KMS-11 (cell line): ENCODE data around the gene SLC52A1.

Source experiments
- H2AFZ ChIP-seq: fragments of 200-600 bp; sonication (generic); 2 replicates; pipeline ENCODE4 v1.6.1; 2016; ENCODE audit warnings: antibody characterized with exemption, mixed run types, low read depth
- H3K27ac ChIP-seq: fragments of 200-600 bp; sonication (generic); 2 replicates; pipeline ENCODE4 v1.6.1; 2016; ENCODE audit warnings: mild to moderate bottlenecking, mixed run types
- H3K27me3 ChIP-seq: fragments of 200-600 bp; sonication (generic); 2 replicates; pipeline ENCODE4 v1.6.1; 2017; ENCODE audit warnings: mild to moderate bottlenecking, low read depth, mixed run types, moderate library complexity; ENCODE audit not compliant: insufficient read depth
- H3K36me3 ChIP-seq: fragments of 200-600 bp; sonication (generic); 2 replicates; pipeline ENCODE4 v1.6.1; 2017; ENCODE audit warnings: mild to moderate bottlenecking, mixed run types; ENCODE audit not compliant: insufficient read depth
- H3K4me1 ChIP-seq: fragments of 200-600 bp; sonication (generic); 2 replicates; pipeline ENCODE4 v1.6.1; 2016; ENCODE audit warnings: mild to moderate bottlenecking, low read depth, mixed run types; ENCODE audit not compliant: poor library complexity, severe bottlenecking
- H3K4me2 ChIP-seq: fragments of 200-600 bp; sonication (generic); 2 replicates; pipeline ENCODE4 v1.7.0; 2016; ENCODE audit warnings: mild to moderate bottlenecking, mixed run types
- H3K4me3 ChIP-seq: fragments of 200-600 bp; sonication (generic); IDR thresholded peaks from 2 replicates; pipeline ENCODE4 v1.6.1; 2017; ENCODE audit warnings: low read depth, low read length, mixed read lengths; ENCODE audit not compliant: insufficient read depth
- H3K79me2 ChIP-seq: fragments of 200-600 bp; sonication (generic); 2 replicates; pipeline ENCODE4 v1.6.1; 2016; ENCODE audit warnings: low read depth, mixed run types; ENCODE audit not compliant: insufficient read depth
- H3K9ac ChIP-seq: fragments of 200-600 bp; sonication (generic); 2 replicates; pipeline ENCODE4 v1.6.1; 2016; ENCODE audit warnings: mild to moderate bottlenecking, mixed run types
- H4K20me1 ChIP-seq: fragments of 200-600 bp; sonication (generic); 2 replicates; pipeline ENCODE4 v1.6.1; 2016; ENCODE audit warnings: mild to moderate bottlenecking, mixed run types; ENCODE audit not compliant: insufficient read depth
- TF ChIP-seq, protein P1 (sequence below): fragments of 200-600 bp; sonication (generic); conservative IDR thresholded peaks from 2 replicates; pipeline ENCODE4 v1.6.1; 2017; ENCODE audit warnings: low read depth, mild to moderate bottlenecking, antibody characterized with exemption, low read length, moderate library complexity, mixed read lengths

The SLC52A1 gene

DNA sequence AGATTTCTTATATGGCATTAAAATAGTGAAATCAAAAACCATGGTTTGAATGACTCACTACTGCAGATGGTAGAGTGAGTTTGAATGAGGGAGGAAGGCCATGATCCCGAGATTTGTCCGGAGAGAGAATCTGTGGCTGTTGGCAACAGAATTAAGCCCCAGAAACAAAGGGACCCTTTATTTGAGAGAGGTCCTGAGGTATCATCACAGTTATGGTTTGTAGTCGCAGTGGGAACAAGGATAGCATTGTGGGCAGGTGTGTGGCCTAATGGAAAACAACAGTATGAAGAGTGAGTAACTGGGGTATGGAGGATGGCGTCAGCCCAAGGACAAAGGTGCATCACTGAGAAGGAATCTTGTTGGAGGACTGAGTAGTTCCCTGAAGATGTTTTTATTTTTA, 34.5 kb upstream of the SLC52A1 start:
- Histone ChIP-seq H3K4me1 (no peaks in the 10 kb centered on the region), H3K27ac (no peak overlapping the region)
- TF ChIP-seq, protein P1, sequence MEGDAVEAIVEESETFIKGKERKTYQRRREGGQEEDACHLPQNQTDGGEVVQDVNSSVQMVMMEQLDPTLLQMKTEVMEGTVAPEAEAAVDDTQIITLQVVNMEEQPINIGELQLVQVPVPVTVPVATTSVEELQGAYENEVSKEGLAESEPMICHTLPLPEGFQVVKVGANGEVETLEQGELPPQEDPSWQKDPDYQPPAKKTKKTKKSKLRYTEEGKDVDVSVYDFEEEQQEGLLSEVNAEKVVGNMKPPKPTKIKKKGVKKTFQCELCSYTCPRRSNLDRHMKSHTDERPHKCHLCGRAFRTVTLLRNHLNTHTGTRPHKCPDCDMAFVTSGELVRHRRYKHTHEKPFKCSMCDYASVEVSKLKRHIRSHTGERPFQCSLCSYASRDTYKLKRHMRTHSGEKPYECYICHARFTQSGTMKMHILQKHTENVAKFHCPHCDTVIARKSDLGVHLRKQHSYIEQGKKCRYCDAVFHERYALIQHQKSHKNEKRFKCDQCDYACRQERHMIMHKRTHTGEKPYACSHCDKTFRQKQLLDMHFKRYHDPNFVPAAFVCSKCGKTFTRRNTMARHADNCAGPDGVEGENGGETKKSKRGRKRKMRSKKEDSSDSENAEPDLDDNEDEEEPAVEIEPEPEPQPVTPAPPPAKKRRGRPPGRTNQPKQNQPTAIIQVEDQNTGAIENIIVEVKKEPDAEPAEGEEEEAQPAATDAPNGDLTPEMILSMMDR: no peak

DNA sequence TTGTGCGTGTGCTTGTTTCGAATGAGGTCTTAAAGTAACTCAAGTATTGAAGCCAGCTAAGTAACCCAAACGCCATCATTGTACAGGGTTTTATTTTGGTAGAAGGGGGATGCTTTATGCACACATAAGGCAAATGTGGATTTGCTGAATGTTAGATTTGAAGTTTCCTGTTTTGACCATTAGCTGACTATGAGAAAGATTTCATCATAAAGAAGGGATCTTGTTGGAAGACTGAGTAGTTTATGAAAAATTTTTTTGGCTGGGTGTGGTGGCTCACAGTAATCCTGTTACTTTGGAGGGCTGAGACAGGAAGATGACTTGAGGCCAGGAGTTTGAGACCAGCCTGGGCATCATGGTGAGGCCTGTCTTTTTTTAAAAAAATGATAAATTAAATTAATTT, 33.0 kb upstream of the SLC52A1 start:
- TF ChIP-seq, protein P1: no peak
- Histone ChIP-seq H3K27me3 (no peaks in the 10 kb centered on the region), H3K9ac (no peak overlapping the region), H3K4me2 (no peak overlapping the region), H4K20me1 (no peaks in the 10 kb centered on the region), H3K36me3 (no peaks in the 10 kb centered on the region), H3K4me1 (no peaks in the 10 kb centered on the region), H2AFZ (no peak overlapping the region), H3K79me2 (no peaks in the 10 kb centered on the region), H3K4me3 (no peak overlapping the region), H3K27ac (no peak overlapping the region)

More for the DNA sequence above, 34.5 kb upstream of the SLC52A1 start:
- no peaks in the 10 kb centered on the region for H4K20me1 ChIP-seq
- no peak overlapping the region for H2AFZ ChIP-seq
- no peak overlapping the region for H3K4me3 ChIP-seq
- H3K4me2 ChIP-seq: no peak overlapping the region
- H3K9ac ChIP-seq: no peak overlapping the region
- no peaks in the 10 kb centered on the region for H3K36me3 ChIP-seq
- no peaks in the 10 kb centered on the region for H3K79me2 ChIP-seq
- H3K27me3 ChIP-seq: no peaks in the 10 kb centered on the region

DNA sequence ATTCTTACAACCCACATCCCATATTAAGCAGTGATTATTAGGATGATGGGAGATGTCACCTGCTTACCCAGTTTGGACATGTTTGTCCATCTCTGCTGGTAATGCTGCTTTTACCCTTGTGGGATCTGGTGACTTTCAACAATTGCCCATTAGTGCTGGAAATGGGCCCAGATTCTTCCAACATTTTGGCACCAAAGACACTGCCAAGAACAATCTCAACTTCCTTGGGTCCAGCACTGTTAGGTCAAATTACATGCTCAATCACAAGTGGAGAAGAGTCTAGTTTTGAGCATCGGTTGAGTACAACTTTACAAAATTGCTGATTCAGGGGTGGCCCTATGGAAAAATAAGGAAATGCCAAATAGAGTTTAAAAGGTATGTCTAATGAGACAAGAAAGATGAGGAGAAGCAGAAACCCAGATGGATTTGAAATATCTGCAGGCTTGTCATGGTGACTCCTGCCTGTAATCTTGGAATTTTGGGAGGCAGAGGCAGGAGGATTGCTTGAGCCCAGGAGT, 30.1 kb upstream of the SLC52A1 start:
- Histone ChIP-seq H2AFZ (no peak overlapping the region), H3K4me2 (no peak overlapping the region), H3K9ac (no peak overlapping the region), H4K20me1 (no peaks in the 10 kb centered on the region), H3K79me2 (no peaks in the 10 kb centered on the region), H3K4me3 (no peak overlapping the region), H3K27me3 (no peaks in the 10 kb centered on the region), H3K36me3 (no peaks in the 10 kb centered on the region), H3K27ac (no peak overlapping the region), H3K4me1 (no peaks in the 10 kb centered on the region)
- TF ChIP-seq, protein P1: no peak

DNA sequence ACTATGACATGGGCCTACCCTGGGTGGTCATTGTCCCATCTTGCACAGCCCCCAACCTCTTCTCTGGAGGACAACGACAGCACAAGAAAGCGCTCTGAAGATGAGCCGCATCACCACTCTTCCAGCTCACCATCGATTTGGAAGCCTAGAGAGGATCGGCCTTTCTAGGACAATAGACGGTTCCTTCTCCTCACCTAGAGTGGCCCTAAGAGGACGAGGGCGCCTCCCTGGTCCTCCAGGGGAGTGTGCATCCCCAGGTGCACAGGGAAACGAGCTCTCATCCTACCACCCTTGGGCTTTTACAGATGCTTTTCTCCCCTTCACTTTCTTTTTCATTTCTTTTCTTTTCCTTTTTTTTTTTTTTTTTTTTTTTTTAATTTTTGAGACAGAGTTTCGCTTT, 20.3 kb upstream of the SLC52A1 start:
- no peak overlapping the region for H3K9ac ChIP-seq
- H4K20me1 ChIP-seq: no peaks in the 10 kb centered on the region
- TF ChIP-seq, protein P1: no peak
- H3K4me3 ChIP-seq: no peak overlapping the region
- H2AFZ ChIP-seq: no peak overlapping the region
- H3K4me1 ChIP-seq: no peaks in the 10 kb centered on the region
- H3K79me2 ChIP-seq: no peaks in the 10 kb centered on the region
- H3K27me3 ChIP-seq: no peaks in the 10 kb centered on the region
- H3K36me3 ChIP-seq: no peaks in the 10 kb centered on the region
- H3K27ac ChIP-seq: no peak overlapping the region
- H3K4me2 ChIP-seq: no peak overlapping the region
